Activated CD4-positive, alpha-beta T cell treated with anti-CD3 and anti-CD28 coated beads, Interleukin-2, amount 50 U/mL, for 1 hour (primary cell): ENCODE measurements around the gene SEPTIN1.
A peak's percentile ranks its signal among the peaks of the same experiment; 100 is the strongest.

ENCODE experiments used
- DNase-seq: peaks from one replicate; pipeline ENCODE4 v3.0.0-alpha.2; 2020

Gene SEPTIN1

DNA sequence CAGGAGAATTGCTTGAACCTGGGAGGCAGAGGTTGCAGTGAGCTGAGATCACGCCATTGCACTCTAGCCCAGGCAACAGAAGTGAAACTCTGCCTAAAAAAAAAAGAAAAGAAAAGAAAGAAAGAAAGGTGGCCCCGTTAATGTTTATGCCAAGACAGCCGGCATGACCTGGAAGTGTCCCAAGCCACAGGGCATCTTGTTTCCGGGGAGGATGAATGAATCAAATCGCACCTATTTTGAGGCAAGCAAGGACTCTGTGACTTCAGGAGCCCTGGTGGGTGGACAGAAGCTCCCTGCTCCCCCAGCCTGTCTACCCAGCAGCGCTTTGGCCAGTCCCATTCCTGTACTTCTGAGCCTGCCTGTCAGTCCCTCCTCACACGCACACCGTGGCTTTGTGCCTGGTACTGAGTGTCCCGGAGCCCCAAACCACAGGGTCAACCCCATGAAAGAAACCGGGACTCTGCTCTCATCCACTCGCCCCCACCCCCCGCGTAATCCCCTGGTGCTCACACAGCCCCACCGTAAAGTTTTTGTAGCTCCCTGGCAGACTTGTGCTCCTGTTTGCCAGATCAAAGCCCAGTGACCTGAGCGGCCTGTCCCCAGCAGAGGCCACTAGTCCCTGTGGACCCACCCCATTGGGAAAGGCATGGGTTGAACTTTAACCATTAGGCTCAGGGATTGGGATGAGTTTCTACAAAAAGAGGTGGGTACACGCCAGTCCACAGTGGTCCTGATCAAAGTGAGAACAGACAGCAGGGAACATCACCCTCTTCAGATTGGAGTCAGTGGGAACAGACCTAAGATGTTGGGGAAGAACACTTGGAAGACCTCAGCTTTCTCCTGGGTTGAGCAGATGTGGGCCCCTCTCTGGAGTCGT, 46.5 kb downstream of the SEPTIN1 start:
- no peak for DNase-seq

DNA sequence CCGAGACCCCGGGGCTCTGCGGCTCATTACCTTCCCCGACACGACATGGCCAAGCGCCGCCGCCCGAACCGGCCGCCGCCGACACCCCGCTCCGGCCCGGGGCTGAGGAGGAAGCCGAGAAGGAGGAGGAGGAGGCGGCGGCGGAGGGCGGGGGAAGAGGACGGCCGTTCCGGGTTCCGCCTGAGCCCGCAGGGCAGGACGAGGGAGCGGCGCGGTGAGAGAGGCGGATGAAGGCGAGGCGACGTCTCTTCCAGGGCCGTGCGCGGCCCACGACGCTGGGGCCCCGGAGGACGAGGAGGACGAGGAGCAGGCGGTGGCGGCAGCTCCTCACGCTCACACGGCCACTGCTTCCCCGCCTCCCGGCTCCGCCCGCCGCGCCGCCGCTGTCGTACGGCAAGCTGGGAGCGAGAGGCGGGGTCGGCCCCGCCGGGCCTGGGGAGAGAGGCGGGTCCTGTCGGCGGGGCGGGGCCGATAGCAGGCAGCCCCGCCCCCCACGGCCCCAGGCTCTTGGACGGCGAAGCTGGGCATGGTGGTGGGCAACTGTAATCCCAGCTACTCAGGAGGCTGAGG, 47.2 kb downstream of the SEPTIN1 start:
- peak; percentile 77 for DNase-seq

DNA sequence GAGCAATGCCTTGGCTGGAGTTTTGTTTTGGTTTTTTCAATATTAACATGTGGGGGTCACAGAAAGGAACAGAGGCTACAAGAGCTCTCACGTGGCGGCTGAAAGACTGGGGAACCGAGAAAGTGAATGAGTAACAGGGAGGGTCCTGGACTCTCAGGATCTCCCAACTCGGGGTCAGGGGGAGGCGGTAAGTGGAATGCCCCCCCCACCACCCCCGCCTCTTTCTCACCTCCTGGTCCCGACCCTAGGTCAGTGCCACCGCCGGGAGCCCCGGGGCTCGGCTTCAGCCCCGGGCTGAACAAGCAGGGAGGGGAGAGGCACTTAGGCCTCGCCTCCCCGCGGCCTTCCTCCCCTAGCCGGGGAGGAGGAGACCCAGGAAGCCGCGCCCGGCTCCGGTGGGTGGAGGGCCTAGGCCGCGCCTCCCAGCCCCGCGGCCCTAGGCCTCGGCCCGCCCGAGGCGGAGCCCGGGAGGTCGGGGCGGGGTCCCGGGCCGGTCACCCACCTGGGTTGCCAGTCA, 47.8 kb downstream of the SEPTIN1 start:
- peak; percentile 80 for DNase-seq
